HG02763 (cell line): ENCODE measurements around the gene CLDN2.

ENCODE experiments used
- ATAC-seq: cut with Tn5 transposase; IDR thresholded peaks from one replicate; pipeline ENCODE4 v1.9.1; 2021; ENCODE audit warnings: mild to moderate bottlenecking, moderate library complexity; ENCODE audit not compliant: unreplicated experiment

Gene CLDN2

DNA sequence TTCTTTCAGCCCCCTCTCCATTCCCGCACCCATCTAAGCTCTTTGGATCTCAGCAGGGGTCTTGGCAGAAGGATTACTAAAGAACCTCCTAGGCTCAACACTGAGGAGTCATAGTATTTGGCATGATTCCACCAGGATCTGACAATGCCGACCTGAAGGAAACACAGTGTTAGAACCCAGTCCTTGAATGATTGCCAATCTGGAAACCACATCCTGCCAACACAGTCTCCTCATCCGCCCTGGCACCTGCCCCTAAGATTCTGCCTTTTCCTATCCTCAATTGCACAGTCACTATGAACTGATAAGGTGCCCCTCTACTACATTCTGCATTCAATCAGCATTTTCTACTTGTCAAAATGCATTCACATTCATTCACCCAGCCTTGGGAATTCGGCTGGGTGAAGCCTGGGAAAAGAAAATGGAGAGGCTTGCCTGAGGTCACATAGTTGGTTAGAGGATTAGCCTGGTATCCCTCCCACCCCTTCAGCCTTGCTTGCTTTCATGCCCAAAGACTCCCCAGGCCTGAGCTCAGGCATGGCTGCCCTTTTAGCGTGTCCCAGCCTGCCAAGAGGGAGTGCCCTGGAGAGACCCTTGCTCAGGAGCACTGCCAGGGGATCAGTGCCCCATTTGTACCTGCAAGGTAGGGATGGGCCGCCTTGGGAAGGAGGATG, 2.2 kb upstream of the CLDN2 start:
- ATAC-seq = no peak

DNA sequence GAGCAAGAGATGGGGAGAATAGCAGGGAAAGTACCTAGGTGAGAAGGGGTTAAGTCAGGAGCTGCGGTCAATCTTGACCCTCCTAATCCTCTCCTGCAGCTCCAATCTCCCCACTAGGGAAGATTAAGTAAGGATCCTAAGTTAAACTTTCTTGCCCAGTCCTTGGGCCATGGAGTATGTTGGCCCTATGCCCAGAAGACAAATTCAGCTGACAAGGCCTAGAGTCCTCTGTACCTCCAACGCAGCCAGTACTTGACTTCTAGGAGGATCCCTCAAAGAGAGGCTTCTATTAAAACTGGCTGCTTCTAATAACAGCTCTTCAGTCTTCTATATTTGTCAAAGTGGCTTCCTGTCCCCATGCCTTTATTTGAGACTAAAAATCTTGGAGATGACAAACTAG, 1.4 kb downstream of the CLDN2 start:
- no peak for ATAC-seq

DNA sequence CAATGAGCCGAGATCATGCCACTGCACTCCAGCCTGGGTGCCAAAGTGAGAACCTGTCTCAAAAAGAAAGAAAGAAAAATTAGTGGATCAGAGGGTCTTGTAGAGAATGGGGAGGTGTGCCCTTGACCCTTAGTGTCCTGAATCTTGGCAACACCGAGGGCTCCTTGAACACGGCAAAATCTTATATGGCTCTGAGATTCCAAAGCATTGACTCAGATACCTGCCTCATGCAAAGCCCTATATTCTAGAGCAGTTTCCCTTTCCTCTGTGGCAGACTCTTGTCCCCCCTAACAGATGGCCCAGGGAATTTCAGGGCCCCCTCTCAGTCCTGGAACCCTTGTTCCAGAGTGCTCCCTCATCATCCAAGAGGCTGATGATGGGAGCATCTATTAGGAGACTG, 6.8 kb downstream of the CLDN2 start:
- ATAC-seq = no peak

DNA sequence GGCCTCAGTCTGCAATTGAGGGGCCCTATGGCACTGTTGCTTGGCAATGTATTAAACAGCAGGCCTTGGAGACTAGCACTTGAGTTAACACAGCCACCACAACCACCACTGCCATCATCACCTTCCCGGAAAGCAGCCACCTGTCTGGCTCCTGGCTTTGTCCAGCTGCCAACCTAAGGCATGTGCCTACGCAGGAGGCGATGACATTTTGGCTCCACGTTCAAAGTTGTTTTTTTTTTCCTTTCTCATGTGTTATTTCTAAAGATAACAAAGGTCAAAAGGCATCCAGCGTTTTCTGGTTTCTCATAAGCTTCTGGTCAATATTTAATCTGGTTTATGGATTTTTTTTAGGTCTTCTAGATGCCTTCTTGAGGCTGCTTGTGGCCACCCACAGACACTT, 7.5 kb downstream of the CLDN2 start:
- no peak for ATAC-seq

DNA sequence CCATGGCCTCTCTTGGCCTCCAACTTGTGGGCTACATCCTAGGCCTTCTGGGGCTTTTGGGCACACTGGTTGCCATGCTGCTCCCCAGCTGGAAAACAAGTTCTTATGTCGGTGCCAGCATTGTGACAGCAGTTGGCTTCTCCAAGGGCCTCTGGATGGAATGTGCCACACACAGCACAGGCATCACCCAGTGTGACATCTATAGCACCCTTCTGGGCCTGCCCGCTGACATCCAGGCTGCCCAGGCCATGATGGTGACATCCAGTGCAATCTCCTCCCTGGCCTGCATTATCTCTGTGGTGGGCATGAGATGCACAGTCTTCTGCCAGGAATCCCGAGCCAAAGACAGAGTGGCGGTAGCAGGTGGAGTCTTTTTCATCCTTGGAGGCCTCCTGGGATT, 8.0 kb downstream of the CLDN2 start:
- ATAC-seq = no peak

DNA sequence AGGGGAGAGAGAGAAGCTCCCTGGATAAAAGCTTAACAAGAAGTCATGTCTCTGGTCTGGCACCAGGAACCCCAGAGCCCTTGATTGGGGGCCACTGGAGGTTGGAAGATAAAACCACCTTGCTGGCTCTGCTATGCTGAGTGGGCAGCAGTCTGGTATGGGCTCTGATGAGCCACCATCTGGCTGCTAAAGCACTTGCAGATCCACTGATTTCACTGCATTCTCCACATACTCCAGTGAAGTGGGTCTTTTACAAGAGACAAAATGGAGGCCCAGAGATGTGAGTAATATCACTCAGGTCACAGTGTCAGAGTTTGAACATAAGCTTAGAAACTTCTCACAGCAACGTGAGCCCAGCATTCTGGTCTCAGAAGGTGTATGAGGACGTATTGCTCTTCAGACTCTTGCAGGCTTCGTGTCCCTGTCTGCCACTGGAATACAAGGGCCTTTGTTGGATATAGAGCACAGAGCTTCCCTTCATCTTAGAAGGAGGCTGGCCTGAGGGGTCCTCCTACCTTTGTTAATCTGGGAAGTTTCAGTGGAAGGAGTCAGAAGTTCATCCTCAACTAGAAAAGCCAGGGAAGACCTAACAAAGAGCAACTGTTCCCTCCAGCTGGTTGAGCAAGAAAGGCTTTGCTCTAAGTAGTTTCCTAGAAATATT, 11.8 kb downstream of the CLDN2 start:
- no peak for ATAC-seq

GRCh38 chrX:106932492-106932923, 12.3 kb downstream of the CLDN2 start:
- ATAC-seq = no peak

DNA sequence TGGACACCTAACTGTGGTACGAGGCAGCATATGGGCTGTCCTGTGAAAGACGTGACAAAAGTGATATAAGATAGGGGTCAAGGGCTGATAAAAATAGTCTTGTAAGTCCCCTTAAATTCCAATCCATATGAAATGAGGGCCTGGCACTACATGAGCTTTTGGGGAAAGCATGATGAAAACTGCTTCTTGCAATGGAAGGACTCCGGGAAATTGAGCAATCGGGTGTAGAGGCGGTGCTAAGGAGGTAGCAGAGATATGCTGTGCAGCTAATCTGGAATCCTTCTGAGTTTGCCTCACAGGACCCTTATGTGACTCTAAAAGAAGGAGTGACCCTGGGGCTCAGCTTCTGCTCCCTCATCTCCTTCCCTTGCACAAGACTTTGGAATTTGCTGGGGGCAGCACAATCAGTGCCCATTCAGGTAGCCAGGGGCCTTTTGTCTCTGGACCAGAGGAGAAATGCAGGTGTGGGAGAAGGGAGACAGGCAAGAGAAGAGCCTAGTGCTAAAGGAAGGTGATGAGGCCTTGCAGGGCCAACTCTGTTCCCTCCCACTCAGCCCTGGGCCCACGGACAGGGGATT, 12.8 kb downstream of the CLDN2 start:
- ATAC-seq = no peak

GRCh38 chrX:106933538-106933961, 13.3 kb downstream of the CLDN2 start:
- no peak for ATAC-seq

- ATAC-seq = no peak
Observed at GRCh38 chrX:106935175-106935574, 15.0 kb downstream of the CLDN2 start.

DNA sequence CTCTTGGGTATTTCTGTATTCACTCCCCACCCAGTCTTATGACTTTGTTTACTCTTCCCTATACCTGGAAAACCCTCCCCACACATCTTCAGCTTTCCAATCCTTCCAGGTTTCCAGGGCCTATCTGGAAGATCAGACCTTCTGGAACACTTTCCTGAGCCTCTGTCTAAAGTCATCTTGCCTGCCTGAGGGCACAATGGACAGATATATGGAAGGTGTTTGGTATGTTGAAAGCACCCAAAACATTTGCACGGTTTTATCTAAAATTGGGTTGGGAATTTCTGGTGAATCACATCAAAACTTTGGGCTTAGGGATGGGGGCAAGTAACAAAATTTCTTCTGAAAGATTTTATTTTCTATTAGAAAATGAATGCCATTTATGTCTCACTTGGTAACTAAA, 16.0 kb downstream of the CLDN2 start:
- ATAC-seq = no peak

- ATAC-seq = no peak
Observed at GRCh38 chrX:106939566-106939965, 19.4 kb downstream of the CLDN2 start.

DNA sequence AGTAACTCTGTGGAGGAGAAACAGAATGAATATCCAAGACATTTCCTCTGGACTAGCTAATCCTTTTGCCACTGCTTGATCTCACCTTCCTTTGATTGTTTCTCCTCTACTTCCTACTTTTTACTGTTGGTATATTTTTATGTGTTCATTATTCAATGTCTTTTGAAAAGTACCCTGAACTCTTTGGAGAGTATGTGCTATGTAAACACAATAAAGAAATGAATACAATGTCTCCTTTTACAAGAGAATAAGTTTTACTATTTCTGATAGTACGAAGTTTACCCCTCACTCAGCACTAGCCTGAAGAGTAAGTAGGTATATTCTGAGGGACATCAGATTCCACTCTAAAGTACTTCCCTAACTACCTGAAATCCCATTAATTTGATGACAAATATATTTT, 19.9 kb downstream of the CLDN2 start:
- no peak for ATAC-seq

DNA sequence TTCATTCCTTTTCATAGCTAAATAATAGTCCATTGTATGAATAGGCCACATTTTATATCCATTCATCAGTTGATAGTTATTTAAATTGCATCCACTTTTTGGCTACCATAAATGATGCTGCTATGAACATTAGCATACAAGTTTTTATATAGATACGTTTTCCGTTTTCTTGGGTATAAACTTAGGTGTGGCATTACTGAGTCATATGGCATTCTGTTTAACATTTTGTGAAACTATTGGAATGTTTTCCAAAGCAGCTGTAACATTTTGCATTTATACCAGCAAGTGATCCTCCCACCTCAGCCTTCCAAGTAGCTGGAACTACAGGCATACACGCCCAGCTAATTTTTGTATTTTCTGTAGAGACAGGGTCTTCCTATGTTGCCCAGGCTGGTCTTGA, 26.3 kb downstream of the CLDN2 start:
- ATAC-seq = no peak

- no peak for ATAC-seq
Observed at GRCh38 chrX:106948641-106949040, 28.4 kb downstream of the CLDN2 start.

GRCh38 chrX:106949366-106949765, 29.2 kb downstream of the CLDN2 start:
- ATAC-seq = no peak

GRCh38 chrX:106950381-106950780, 30.2 kb downstream of the CLDN2 start:
- no peak for ATAC-seq

GRCh38 chrX:106951230-106951629, 31.0 kb downstream of the CLDN2 start:
- ATAC-seq = no peak

- no peak for ATAC-seq
Observed at GRCh38 chrX:106952089-106952488, 31.9 kb downstream of the CLDN2 start.

GRCh38 chrX:106952538-106952937, 32.3 kb downstream of the CLDN2 start:
- no peak for ATAC-seq

- ATAC-seq = no peak
Observed at GRCh38 chrX:106952988-106953387, 32.8 kb downstream of the CLDN2 start.

- ATAC-seq = no peak
Observed at GRCh38 chrX:106954041-106954440, 33.8 kb downstream of the CLDN2 start.
